HG03039 (cell line): Measurements from ENCODE around the gene WIPF3.

Source experiments
- ATAC-seq: cut with Tn5 transposase; IDR thresholded peaks from one replicate; pipeline ENCODE4 v1.9.1; 2021; ENCODE audit warnings: mild to moderate bottlenecking, moderate library complexity; ENCODE audit not compliant: unreplicated experiment

Gene WIPF3

DNA sequence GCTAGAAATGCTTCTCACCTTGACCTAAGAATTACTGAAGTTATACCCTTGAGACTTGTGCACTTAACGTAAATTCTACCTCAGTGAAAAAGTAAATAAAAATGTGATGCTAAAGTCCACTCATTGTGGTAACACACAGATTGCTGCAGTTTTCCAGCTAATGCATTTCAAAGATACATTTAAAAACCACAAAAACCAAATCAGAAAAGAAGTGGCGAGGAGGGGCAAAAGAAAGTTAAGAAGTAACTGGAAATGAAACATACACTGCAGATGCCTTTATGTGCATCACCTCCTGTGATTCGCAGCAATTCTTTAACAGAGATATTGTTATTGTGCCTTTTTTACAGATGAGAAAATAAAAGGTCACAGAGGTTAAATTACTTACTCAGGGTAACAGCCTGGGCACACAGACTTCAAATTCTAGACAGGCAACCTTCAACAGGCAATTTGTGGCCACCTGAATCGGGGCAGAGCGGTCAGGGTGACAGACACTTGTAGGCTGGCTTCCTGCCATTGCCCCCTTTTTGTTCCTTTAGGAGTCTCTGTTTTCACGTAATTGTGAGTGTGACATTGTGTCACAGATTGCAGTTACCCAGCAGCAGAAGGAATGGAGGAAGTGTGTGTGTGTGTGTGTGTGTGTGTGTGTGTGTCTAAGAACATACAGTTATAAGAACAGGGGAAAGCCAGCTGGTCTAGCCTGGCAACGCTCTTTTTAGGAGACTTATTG is 1.9 kb downstream of the WIPF3 start:
- no peak for ATAC-seq

DNA sequence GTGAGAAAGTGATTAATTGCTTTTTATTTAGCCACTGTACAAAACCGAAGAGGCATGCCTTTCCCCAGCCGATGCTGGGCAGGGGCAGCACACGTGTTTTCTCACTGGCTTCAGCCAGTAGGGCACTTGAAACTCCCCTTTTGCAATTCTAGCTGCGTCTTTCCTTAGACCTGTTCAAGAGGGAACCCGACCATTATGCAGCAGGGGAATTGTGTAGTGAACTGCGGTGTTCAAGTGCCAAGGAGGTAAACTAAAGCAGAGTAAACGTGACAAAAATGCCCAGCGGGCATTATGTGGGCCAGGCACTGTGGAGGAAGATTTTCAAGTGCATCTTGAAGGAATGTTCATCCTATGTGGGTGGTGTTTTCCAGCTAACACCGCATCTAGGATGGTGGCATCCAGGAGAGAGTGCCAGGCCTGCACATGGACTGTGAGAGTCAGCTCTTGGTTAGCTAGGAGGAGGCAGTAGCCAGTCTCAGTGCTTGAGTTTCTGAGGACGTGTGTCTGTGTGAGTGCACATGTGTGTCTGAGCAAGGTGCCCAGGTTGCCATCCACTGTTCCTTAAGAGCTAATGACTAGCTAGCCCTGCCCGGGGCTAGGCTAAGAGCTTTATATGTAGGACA is 3.3 kb downstream of the WIPF3 start:
- no peak for ATAC-seq

DNA sequence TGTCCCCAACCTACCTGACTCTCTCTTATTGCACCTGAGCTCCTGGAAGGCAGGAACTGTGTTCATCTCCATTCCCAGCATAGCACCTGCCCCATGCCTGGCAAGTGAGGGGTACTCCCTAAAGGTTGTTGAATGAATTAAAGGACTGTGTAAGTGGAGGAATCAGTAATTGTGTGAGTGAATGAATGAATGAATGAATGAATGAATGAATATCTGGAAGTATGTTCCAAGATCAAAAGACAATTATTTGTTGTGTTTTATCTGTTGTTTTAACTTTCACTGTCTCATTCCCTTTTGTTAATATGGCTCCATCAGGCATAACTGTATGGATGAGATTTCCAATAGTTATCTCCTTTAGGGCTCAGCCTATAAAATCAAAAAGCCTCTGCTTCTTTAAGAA is 4.0 kb downstream of the WIPF3 start:
- ATAC-seq = no peak

DNA sequence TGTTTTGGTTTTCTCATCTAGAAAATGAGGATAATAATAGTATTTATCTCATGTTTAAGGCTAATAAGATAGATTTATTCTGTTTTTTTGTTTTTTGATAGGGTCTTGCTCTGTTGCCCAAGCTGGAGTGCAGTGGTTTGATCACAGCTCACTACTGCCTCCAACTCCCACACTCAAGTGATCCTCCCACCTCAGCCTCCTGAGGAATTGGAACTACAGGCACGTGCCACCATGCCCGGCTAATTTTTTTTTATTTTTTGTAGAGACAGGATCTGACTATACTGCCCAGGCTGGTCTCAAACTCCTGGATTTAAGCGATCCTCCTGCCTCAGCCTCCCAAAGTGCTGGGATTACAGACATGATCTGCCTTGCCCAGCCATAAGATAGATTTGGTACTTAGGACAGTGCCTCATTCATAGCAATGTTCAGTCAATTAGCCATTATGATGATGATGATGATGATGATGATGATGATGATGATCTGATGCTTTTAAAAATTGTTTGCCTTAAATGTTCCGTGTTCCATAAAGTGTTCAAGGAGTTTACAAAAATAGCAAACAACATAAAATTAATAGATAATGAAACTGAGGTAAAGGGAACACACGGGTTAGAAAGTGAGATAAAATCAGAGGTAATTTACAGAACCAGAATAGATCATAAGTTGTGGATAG is 4.6 kb downstream of the WIPF3 start:
- ATAC-seq = no peak

DNA sequence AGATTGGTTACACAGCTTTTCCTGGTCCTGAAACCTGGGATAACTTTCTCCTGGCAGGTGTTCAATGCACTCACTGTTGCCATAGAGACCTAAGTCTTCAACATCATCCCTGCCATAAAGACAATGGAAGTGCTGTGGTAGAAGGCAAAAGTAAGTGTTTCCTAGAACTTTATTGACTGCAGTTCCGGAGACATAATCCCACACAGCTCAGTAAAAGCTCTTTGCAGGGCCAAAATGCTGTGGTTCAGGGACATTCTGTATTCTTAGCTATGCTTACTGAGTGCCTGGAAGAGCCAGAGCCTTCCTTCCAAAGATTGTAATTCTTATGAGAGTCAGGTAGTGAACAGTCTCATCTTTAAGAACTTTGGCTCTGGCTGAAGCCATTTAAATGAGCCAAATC is 5.3 kb downstream of the WIPF3 start:
- ATAC-seq = no peak

DNA sequence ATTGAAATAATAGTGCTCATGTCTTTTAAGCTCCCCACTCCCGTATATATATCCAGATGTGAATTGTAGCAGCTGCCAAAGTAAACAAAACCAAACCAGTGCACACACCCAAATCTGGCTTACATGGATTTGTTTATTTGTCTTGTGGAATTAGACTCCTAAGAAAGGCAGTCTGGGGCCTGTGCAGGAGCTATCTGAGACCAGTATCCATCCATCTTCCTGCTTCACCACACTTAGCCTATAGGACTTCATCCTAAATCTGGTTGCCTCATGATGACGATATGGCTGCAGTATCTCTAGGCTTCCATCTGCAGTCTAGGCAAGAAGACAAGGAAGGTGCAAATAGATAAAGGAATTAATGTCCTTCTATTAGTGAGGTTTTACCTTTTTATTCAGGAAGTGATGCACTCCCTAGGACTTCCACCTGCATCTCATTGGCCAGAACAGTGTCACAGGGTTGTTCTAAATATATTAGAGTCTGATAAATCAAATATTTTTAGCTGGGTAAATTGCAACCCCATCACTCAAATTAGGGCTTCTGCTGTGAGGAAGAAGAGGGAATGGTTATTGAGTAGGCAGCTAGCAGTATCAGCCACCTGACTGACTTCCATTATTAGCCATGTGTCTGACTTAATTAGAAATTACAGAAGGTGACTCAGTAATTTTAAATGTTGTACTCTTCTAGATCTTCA is 6.0 kb downstream of the WIPF3 start:
- ATAC-seq = no peak

DNA sequence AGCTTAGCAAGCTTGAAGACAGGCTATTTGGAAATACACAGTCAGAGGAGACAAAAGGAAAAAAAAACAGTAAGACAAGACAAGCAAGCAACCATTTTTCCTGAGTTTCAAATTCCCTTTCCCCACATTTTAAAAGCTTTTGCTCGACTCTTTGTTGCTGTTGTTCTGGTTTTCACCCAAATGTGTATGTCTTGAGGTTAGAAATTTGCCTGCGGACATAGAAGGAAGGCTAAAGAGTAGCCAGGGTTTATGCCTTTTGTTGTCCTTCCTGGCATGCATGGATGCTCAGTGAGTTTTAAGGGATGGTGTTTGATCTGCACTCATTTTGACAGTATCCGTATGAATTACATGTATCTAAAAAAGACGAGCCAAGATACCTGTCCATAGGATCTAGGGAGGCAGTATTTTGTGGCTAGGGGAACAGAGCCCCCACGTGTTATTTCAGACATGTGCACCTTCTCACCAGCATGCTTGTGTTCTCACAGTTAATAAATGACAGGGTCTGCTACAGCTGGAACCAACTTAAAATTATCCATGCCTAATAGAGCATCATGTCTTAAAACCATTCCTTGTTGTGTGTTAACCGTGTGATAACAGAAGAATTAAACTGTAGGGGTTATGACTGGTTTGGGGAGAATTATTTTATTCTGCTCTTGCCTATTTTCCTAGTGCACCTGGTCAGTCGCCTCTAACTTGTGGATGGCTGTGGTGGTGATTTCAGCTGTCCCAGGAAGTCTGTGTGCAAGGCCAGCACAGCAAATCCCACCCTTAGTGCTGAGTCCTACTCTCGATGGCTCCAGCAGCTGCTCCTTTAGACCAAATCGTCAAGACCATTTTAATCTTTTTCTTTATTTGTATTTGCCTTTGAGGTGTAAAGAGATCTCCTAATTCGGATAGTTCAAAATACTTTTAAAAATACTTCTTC is 9.1 kb downstream of the WIPF3 start:
- no peak for ATAC-seq

DNA sequence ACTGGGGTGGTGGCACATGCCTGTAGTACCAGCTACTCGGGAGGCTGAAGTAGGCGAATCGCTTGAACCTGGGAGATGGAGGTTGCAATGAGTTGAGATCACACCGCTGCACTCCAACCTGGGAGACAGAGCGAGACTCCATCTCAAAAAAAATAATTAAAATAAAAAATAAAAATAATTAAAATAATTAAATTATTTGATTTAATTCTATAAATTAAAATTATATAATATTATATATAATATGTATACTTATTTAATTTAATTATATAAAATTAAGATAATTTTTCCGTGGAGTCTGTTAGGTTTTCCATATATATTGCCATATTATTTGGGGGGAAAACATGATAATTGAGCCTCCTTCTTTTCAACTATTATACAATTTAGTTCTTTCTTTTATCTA is 12.0 kb downstream of the WIPF3 start:
- ATAC-seq = no peak

DNA sequence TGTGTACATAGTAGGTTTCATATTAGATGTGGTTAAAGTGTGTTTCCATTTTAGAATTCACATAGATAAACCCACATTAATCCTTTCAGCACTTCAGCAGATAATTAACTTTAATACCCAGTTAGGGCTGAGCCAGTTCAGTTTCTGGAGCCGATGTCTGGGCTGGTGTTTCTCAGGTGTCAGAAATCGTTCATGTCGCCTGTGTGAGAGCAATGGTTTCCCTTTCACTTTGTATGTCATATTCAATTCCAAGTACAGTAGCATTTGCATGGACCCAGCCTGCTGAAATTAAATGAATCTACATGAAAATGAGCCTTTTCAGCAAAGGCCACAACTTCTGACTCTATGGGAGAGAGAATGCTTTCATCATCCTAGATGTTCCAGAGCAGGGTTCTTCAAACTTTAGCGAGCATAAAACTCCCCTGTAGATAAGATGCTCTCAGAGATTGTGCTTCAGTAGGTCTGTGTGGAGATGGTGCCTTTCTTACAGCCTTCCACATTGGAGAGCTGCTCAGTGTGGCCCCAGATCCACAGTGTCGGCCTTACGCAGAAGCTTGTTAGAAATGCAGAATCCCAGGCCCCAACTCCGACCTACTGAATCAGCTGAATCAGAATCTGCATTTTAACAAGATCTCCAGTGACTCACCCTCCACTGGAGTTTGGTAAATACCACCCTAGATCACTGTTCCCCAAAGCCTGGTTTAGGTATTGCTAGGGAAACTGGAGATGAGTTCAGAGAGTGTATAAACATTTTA is 19.6 kb downstream of the WIPF3 start:
- no peak for ATAC-seq

DNA sequence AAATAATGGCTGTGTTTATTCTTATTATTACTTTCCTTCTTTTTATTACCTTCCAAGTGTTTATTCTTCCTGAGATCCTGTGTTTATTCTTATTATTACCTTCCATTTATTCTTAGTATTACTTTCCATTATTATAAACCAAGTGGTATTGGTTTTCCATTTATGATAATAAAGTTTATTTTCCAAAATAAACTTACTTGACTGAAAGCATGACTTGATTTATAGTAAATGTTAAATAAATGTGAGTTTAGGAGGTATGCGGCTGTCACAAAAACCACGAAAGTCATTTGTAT is 20.2 kb downstream of the WIPF3 start:
- no peak for ATAC-seq

DNA sequence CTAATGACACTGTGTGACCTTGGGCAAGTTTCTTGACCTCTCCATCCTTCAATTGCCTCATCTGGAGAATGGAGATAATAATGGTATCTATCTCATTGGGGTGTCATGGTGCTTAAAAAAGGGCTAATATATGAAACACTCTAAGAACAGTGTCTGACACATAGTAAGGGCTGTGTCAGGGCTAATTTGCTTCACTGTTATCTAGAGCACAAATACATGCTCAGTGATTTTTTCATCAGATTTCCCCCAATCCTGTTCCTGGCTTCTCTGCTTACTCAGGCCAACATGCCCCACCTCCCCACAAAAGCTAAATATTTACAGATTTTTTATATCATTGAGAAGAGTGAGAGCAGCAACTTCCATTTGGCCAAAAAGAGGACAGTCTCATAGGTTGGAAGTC is 20.6 kb downstream of the WIPF3 start:
- ATAC-seq = no peak

DNA sequence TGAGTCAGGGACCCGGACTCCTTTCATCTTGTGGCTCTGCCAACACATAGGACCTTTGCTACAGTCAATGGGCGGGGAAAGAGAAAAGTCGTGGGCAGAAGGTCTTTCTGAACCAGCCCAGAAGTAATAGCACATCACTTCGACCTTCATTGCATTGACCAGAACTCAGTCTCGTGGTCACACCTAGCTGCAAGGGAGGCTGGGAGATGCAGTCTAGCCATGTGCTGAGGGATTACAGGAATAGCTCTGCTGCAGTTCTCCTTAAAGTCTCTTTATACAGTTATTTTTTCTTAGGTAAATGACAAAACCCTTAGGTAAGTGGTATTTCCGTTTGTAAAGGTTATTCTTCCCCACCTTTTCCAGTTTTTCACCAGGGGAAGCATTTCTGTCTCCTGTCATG is 25.4 kb downstream of the WIPF3 start:
- ATAC-seq = no peak

DNA sequence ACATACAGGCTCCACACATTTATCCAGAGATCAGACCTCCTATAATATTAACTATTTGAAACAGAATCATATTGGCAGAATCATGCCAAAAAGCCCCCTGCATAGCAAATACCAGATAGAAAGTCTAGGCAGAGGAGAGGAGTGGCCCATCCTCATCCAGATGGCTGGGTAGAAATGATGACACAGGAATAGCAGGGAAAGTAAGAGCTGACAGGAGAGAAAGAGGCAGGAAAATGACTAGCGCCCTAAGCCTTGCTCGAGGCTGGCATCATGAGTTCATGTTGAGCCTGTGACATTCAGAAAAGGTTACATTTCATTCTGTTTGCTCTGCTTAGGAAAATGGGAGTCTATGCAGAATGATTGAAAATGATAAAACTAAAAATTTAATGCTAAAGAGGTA is 27.6 kb downstream of the WIPF3 start:
- ATAC-seq = no peak

DNA sequence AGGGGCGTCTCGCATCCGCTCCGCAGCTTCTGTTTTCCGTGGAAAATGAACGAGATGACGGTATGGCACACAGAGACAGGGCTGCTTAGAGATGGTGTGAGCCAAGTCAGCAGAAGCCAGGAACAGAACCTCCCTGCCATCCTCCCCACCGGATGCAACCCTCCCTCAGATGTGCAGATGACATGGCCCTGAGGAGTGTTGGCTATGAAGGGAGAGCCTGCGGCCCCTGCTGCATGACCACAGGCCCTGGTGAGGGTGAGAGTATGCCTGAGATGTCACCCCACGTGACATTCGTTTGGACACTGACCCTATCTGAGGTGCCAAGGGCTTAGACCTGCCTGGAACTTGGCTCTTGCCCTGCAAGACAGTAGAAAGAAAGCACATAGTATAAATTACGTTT is 29.4 kb downstream of the WIPF3 start:
- ATAC-seq = no peak

DNA sequence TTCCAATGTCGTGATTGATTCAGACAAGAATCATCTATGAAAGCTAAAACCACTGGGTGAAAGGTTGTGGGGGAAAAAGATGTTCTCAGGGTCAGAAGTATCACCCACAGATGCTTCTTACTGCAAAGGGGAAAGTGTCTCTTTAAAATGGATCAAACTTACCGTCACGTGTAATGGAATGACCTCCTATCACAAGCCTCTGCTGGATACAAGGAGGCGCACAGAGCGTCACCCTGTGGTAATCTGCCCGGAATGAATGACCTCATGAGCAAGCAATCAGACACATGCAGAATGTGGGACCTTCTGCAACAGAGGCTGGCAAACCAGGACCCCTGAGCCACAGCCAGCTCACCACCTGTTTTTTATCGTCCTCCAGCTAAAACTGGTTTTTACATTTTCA is 33.0 kb downstream of the WIPF3 start:
- no peak for ATAC-seq

DNA sequence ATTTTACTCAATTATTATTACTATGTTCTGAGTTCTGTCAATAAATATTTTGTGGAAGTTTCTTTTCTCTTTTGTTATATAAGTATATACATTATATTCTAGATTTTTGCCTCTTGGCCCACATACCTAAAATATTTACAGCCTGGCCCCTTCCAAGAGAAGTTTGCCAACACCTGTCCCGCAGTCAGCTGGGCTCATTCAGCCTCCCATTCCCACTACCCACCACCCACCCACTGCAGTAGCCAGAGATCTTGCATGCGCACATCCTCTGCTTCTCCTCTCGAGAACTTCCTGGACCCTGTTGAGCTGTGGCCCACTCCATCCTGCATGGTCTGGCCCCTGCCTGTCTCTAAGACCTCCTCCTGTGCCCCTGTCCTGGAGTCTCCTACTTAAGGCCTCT is 33.6 kb downstream of the WIPF3 start:
- no peak for ATAC-seq

DNA sequence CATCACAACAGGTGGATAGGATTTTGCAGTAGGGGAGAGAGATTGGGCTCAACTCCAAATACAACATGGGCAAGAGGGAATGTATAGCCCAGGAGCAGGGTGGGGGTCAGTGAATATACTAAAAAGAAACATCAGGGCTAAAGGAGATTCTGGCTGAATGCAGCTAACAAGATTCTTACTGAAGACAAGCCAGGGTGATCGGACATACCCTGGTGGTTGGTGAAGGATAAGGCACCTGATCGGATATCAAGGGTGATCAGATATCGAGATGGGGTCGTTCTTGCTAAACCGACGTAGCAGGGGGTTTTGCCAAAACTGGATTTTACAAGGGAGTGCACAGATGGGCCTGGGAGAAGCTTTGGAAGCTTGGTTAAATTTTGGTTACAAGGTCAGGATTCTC is 34.4 kb downstream of the WIPF3 start:
- ATAC-seq = no peak

DNA sequence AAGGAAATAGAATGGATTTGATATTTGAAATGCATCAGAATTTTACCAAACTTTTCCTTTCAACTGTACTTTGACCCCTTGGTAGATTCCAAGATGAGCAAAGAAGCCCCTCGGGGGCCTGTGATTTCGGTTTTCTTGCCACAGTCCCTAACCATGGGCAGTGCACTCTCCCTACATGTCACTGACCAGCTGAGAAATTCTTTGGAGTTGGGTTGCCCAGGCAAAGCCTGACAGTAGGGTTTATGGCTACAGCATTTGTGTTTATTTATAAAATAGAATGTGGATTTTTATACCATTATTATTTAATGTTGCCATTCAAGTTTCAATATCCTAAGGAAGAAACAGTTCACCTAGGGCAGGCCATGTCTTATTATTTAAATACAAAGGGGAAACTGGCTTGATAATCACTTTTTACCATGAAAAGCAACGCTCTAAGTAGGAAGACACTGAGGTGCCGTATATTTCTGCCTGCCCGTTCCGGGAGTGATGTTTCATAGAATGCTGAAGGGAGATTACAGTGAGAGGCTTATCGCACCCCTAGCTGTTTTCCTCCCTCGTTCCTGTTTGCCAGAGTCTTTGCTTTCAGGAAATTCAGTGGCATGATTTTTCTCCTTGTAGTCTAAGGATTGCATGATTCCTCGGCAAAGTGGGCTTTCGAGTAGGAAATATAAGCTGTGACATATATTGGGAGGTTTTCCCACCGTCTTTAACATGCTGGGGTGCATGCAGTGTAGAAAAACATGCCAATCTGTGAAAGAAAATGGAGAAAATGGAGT is 35.8 kb downstream of the WIPF3 start:
- no peak for ATAC-seq

DNA sequence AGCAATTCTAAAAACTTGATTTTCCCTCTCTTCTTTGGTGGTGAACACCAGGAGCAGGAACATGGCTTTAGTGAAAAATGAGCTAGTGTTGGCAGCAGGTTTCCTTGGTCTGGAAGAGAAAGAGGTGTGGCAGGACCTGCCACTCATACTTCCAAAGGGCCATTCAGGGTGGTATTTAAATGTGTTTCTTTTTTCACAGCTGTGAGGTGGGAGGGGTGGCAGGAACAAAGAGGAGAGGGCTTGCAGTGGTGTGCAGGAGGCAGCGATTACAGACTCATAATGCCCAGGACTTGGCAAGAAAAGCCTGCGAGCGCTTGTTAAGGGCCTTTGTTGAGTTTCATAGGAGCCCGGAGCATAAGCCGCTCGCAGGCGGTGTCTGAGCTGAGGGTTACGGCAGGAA is 36.8 kb downstream of the WIPF3 start:
- ATAC-seq = no peak

DNA sequence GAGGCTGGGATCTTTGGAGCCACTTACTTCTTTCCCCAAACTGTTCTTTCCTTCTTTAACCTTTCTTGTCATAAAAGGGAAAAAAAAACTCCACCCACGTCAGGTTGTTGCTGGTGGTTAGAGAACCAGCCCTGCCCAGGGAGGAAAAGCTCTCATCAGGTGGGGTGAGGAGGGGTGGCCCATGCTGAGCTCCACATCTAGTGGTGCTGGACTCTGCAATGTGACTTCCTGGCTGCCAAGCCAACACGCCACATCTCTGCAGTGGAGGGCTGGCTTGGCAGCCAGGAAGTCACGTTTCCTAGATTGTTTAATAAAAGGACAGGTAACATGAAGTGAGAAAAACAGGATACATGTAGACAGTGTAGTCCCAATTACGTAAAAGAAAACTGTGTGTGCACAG is 37.4 kb downstream of the WIPF3 start:
- ATAC-seq = no peak
